ENCODE results near the gene ZBTB17. TPM values are rescaled to one million over a fixed set of nuclear protein-coding genes. Genes with fewer than 3 reads are reported as not detected.

Gene ZBTB17
- total and polyA plus RNA-seq, 2 of the 4 experiments (the other 2 are of a cell fraction), result 26.3 to 58.2 TPM

- H2BK15ac ChIP-seq (ENCODE audit: low read depth, low read length), result no peak overlapping the region
- no peaks in the 10 kb centered on the region for H3K9me3 ChIP-seq (ENCODE audit: control insufficient read depth, insufficient read depth, low read length)
- no peak overlapping the region for H3K14ac ChIP-seq (replicated peaks; ENCODE audit: low read depth, low read length)
- dilution Hi-C loops (cut with HindIII; ENCODE audit: low sequenced_read_pairs, unreplicated experiment), result no loop called here
- no peak overlapping the region for H2BK20ac ChIP-seq (ENCODE audit: low read depth, low read length)
- no TSS peak for BruUV-seq (replicated peaks)
- peaks cover 78% of the 10 kb centered on the region for H3K36me3 ChIP-seq (ENCODE audit: control insufficient read depth, insufficient read depth, low read length)
- no peak overlapping the region for H4K5ac ChIP-seq (ENCODE audit: low read depth, low read length)
- H2BK120ac ChIP-seq (ENCODE audit: low read depth, low read length), result no peak overlapping the region
- no peak for TF ChIP-seq CEBPB (IDR thresholded peaks at IDR 0.05; ENCODE audit: low read depth, low read length)
- no peak for TF ChIP-seq BHLHE40 (IDR thresholded peaks at IDR 0.05; ENCODE audit: low read depth, low read length)
- TF ChIP-seq RCOR1 (IDR thresholded peaks at IDR 0.05; ENCODE audit: insufficient replicate concordance, low read length), result no peak
- TF ChIP-seq MAZ (IDR thresholded peaks at IDR 0.05; ENCODE audit: borderline replicate concordance, low read depth, low read length), result no peak
- TF ChIP-seq, protein P1, sequence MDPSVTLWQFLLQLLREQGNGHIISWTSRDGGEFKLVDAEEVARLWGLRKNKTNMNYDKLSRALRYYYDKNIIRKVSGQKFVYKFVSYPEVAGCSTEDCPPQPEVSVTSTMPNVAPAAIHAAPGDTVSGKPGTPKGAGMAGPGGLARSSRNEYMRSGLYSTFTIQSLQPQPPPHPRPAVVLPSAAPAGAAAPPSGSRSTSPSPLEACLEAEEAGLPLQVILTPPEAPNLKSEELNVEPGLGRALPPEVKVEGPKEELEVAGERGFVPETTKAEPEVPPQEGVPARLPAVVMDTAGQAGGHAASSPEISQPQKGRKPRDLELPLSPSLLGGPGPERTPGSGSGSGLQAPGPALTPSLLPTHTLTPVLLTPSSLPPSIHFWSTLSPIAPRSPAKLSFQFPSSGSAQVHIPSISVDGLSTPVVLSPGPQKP (IDR thresholded peaks at IDR 0.05; ENCODE audit: borderline replicate concordance, low read depth, low read length), result no peak
- TF ChIP-seq MAFK (IDR thresholded peaks at IDR 0.05; ENCODE audit: low read depth, low read length), result no peak
- TF ChIP-seq SMC3 (IDR thresholded peaks at IDR 0.05; ENCODE audit: low read depth, low read length), result no peak
- H3K56ac ChIP-seq (ENCODE audit: extremely low read depth, insufficient read depth, low read length), result no peak overlapping the region
- no peak overlapping the region for H4K8ac ChIP-seq (ENCODE audit: low read depth in 2 of 2, low read length in 2 of 2)
- no peak overlapping the region for H3K4ac ChIP-seq (ENCODE audit: low read depth, low read length)
- no peak overlapping the region for H3K18ac ChIP-seq (ENCODE audit: low read depth, low read length)
- ATAC-seq (ENCODE audit: low read depth) (no peak), DNase-seq (no peak)
- H2AK5ac ChIP-seq (ENCODE audit: low read depth, low read length), result peak overlapping the region; percentile 46; the same call in 1 of the 2 replicates
- no peaks in the 10 kb centered on the region for H3K27me3 ChIP-seq (ENCODE audit: control insufficient read depth, insufficient read depth, low read length)
- H2AK9ac ChIP-seq (replicated peaks; ENCODE audit: low read depth, low read length, poor library complexity), result peak overlapping the region; percentile 60
- whole genome bisulfite sequencing, 2 experiments (ENCODE audit: extremely low coverage in 2 of 2, insufficient read length in 1 of 2), result 67% methylated on average over 7 of the region's 18 CpGs; no CpG with 5 or more reads in 1 of the 2 experiments
- no peak overlapping the region for H3K4me2 ChIP-seq (ENCODE audit: low read depth, low read length)
- H4K91ac ChIP-seq (ENCODE audit: insufficient read depth, low read depth, low read length), result no peak overlapping the region
- in situ Hi-C loops (cut with MboI; ENCODE audit: low sequenced_read_pairs), result no loop called here
- H2BK5ac ChIP-seq (ENCODE audit: low read depth, low read length, poor library complexity, severe bottlenecking), result no peak overlapping the region
- peaks cover 27% of the 10 kb centered on the region for H3K9me1 ChIP-seq (ENCODE audit: insufficient read depth, low read length)
- H3K23ac ChIP-seq (ENCODE audit: low read depth, low read length), result no peak overlapping the region
- intact Hi-C loops (cut with micrococcal nuclease), result no loop called here
- H3K27ac ChIP-seq (ENCODE audit: insufficient read depth, low read length), result no peak overlapping the region
- no peak overlapping the region for H3K9ac ChIP-seq (ENCODE audit: low read depth, low read length)
- CTCF ChIA-PET, result interaction anchor here (0.6 kb wide), 1 partner anchor 21 kb away, joined by 4 read pairs; no protein-coding TSS in a partner anchor
- H4K20me1 ChIP-seq (ENCODE audit: insufficient read depth, low read length), result peaks cover 3% of the 10 kb centered on the region; the same call in 1 of the 2 replicates
- POLR2A ChIA-PET (ENCODE audit: unreplicated experiment), result no interaction called here
- peak overlapping the region; percentile 29 for H2AFZ ChIP-seq (replicated peaks; ENCODE audit: low read length, poor library complexity)
- no peak overlapping the region for H3K4me3 ChIP-seq (ENCODE audit: insufficient read depth, low read depth, low read length)
- peaks cover 19 to 75% of the 10 kb centered on the region in 2 experiments; a peak in 3 of 4 replicates for H3K79me1 ChIP-seq (ENCODE audit: low read depth in 1 of 2, low read length in 2 of 2)
- H3K4me1 ChIP-seq (ENCODE audit: control insufficient read depth, insufficient read depth, low read length), result peaks cover 10% of the 10 kb centered on the region
Observed at GRCh38 chr1:15942661-15943327, 33.1 kb downstream of the ZBTB17 start.
